Transverse colon (tissue), 4 donors: ENCODE data around the gene KAT6B.

ENCODE experiments used
- POLR2A ChIP-seq: fragments of 450-650 bp; IDR thresholded peaks from one replicate; pipeline ENCODE4 v1.6.1; 2016; ENCODE audit warnings: antibody characterized with exemption, mild to moderate bottlenecking, moderate library complexity
- POLR2AphosphoS5 ChIP-seq, 3 donors: sonication (generic); formaldehyde crosslinking; IDR thresholded peaks; one replicate each; pipeline ENCODE4 v1.6.1; 2016; ENCODE audit warnings: antibody characterized with exemption in 3 of 3
- TF ChIP-seq, protein P1 (sequence below), 5 experiments: fragments of 200-600 bp in 3 of 5; fragments of 450-650 bp in 2 of 5; sonication (generic) in 3 of 5; IDR thresholded peaks; 1 replicate in 2 of 5; 2 replicates in 3 of 5; pipeline ENCODE4 v1.5.1; 2016 to 2017; ENCODE audit warnings: antibody characterized with exemption in 5 of 5, inconsistent platforms in 3 of 5, mild to moderate bottlenecking in 2 of 5, moderate library complexity in 1 of 5

DNA sequence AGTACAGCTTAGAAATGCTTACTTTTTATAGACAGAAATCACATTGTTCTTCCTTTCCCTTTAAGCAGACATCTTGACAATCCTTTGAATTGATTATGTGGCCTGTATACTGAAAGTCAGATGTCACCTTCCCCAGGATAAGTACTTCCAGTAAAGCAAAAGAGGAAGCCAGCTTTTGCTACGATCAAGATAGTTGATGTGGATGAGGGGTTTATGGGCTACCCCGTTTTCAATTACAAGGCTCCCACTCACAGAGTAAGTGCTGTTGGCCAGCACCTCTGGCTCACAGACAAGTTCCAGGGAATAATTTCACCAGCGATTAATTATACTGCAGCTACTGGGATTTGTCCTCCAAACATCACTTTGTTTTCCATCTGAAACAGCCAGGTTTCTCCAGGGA, 189.9 kb downstream of the KAT6B start:
- no peak for TF ChIP-seq POLR2A
- TF ChIP-seq, protein P1, sequence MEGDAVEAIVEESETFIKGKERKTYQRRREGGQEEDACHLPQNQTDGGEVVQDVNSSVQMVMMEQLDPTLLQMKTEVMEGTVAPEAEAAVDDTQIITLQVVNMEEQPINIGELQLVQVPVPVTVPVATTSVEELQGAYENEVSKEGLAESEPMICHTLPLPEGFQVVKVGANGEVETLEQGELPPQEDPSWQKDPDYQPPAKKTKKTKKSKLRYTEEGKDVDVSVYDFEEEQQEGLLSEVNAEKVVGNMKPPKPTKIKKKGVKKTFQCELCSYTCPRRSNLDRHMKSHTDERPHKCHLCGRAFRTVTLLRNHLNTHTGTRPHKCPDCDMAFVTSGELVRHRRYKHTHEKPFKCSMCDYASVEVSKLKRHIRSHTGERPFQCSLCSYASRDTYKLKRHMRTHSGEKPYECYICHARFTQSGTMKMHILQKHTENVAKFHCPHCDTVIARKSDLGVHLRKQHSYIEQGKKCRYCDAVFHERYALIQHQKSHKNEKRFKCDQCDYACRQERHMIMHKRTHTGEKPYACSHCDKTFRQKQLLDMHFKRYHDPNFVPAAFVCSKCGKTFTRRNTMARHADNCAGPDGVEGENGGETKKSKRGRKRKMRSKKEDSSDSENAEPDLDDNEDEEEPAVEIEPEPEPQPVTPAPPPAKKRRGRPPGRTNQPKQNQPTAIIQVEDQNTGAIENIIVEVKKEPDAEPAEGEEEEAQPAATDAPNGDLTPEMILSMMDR (IDR thresholded peaks at IDR 0.05), result no peak
- TF ChIP-seq POLR2AphosphoS5 (IDR thresholded peaks at IDR 0.05), result no peak
